Astrocyte of the cerebellum (primary cell): ENCODE measurements around the gene PCNX2.

ENCODE experiments used
- DNase-seq: peaks from one replicate; pipeline ENCODE4 v3.0.0-alpha.2; 2011; ENCODE audit warnings: low read depth
- H3K4me3 ChIP-seq: 2 replicates; pipeline ENCODE4 v1.5.1; 2011; ENCODE audit warnings: mild to moderate bottlenecking, low read depth, low read length, moderate library complexity
- in situ Hi-C: cut with HindIII; loops from 2 replicates; pipeline ENCODE4 v1.10.0; 2017; ENCODE audit warnings: low sequenced_read_pairs
- TF ChIP-seq, protein P1 (sequence below): IDR thresholded peaks from 2 replicates; pipeline ENCODE4 v1.5.1; 2012; ENCODE audit warnings: low read length, low read depth, moderate library complexity, mild to moderate bottlenecking; ENCODE audit errors: missing control alignments

Gene PCNX2

GRCh38 chr1:233078396-233078795 lies 217.1 kb downstream of the PCNX2 start:
- no peak overlapping the region for H3K4me3 ChIP-seq
- in situ Hi-C loops, result no loop called here
- DNase-seq, result no peak
- TF ChIP-seq, protein P1, sequence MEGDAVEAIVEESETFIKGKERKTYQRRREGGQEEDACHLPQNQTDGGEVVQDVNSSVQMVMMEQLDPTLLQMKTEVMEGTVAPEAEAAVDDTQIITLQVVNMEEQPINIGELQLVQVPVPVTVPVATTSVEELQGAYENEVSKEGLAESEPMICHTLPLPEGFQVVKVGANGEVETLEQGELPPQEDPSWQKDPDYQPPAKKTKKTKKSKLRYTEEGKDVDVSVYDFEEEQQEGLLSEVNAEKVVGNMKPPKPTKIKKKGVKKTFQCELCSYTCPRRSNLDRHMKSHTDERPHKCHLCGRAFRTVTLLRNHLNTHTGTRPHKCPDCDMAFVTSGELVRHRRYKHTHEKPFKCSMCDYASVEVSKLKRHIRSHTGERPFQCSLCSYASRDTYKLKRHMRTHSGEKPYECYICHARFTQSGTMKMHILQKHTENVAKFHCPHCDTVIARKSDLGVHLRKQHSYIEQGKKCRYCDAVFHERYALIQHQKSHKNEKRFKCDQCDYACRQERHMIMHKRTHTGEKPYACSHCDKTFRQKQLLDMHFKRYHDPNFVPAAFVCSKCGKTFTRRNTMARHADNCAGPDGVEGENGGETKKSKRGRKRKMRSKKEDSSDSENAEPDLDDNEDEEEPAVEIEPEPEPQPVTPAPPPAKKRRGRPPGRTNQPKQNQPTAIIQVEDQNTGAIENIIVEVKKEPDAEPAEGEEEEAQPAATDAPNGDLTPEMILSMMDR, result no peak

- no peak overlapping the region for H3K4me3 ChIP-seq
- DNase-seq, result no peak
- in situ Hi-C loops, result no loop called here
- TF ChIP-seq, protein P1, result no peak
These were observed 219.6 kb downstream of the PCNX2 start for GRCh38 chr1:233075915-233076295.

DNA sequence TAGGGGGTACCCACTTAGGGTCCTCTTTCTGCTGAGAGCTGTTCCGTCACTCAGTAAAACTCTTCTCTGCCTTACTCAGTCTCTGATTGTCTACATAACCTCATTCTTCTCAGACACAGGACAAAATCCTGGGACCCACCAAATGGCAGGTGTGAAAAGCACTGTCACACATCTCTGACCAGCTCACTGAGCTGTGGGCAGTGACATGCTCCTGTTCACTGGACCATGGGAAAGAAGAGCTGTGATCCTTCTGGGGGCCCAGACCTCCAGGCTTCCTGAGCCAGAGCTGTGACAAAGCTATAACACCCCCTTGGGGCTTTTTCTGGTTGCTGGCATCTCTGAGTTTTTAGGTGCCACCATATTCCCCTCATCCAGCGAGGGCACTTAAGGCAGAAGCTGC lies 229.4 kb downstream of the PCNX2 start:
- in situ Hi-C loops, result no loop called here
- DNase-seq, result no peak
- H3K4me3 ChIP-seq, result no peak overlapping the region
- TF ChIP-seq, protein P1, result no peak

GRCh38 chr1:233065685-233066084 lies 229.8 kb downstream of the PCNX2 start:
- no peak for DNase-seq
- in situ Hi-C loops, result no loop called here
- no peak overlapping the region for H3K4me3 ChIP-seq
- TF ChIP-seq, protein P1, result no peak

GRCh38 chr1:233064988-233065387 lies 230.5 kb downstream of the PCNX2 start:
- TF ChIP-seq, protein P1, result no peak
- in situ Hi-C loops, result no loop called here
- no peak overlapping the region for H3K4me3 ChIP-seq
- DNase-seq, result no peak

DNA sequence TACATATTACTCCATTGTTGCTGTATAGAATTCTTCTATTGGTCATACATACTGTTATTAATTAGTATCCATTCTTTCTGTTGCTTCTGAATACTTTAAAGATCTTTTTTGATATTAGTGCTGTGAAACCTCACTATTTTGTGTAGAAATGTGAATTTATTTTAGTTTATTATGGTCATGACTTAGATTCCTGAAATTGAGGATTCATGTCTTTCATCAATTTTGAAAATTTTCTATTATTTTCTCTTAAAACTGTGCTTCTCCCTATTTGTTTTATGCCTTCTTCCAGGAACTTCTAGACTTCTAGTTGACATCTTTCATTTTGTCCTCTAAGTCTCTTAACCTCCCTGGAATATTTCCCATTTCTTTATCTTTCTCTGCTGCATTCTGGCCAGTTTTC lies 232.1 kb downstream of the PCNX2 start:
- in situ Hi-C loops, result no loop called here
- DNase-seq, result no peak
- TF ChIP-seq, protein P1, result no peak
- H3K4me3 ChIP-seq, result no peak overlapping the region

GRCh38 chr1:233061265-233061664 lies 234.3 kb downstream of the PCNX2 start:
- DNase-seq, result no peak
- H3K4me3 ChIP-seq, result no peak overlapping the region
- TF ChIP-seq, protein P1, result no peak
- in situ Hi-C loops, result no loop called here
